ENCODE measurements around the gene RNASE7.

RNASE7 gene

DNA sequence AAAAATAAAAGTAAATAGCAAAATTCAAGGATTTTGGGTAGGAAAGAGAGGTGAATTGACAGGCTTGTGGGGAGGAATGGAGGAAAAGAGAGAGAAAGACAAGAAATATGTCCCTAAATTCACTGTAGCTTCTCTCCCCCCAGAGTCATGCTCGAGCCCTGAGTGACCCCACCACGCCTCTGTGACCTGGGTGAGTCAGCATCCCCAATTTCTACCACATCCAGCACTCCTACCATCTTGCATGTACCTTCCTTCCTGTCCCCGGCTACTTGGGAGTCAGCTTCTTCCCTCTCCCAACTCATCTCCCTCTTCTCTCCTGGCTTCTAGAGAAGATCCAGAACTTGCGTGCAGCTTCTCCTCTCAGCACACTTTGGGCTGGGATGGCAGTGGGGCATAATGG is 46.5 kb downstream of the RNASE7 start:
- DNase-seq: no peak

DNA sequence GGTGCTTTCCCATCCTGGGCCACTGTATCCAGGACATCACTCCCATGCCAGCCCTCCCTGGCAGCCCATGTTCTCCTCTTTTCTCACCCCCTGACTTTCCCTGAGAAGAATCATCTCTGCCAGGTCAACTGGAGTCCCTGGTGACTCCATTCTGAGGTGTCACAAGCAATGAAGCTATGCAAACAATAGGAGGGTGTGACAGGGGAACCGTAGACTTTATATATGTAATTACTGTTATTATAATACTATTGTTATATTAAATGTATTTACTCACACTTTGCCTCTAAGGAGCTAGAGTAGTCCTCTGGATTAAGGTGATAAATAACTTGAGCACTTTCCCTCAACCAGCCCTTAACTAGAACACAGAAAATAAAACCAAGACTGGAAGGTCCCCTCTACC is 47.1 kb downstream of the RNASE7 start:
- no peak for DNase-seq

DNA sequence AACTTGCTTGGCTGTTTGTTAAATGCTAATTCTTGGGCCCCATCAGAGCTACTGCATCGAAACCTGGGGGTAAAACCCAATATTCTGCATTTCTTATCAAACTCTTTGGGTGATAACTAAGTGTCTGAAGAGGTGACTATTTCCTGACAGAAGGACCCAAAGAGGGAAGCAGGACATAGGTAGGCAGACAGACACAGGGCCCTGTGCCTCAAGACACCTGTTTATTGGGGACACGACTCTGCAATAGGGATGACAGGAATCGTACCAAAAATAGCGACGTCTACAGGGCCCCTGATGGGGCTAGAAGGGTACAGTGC is 47.7 kb downstream of the RNASE7 start:
- no peak for DNase-seq

DNA sequence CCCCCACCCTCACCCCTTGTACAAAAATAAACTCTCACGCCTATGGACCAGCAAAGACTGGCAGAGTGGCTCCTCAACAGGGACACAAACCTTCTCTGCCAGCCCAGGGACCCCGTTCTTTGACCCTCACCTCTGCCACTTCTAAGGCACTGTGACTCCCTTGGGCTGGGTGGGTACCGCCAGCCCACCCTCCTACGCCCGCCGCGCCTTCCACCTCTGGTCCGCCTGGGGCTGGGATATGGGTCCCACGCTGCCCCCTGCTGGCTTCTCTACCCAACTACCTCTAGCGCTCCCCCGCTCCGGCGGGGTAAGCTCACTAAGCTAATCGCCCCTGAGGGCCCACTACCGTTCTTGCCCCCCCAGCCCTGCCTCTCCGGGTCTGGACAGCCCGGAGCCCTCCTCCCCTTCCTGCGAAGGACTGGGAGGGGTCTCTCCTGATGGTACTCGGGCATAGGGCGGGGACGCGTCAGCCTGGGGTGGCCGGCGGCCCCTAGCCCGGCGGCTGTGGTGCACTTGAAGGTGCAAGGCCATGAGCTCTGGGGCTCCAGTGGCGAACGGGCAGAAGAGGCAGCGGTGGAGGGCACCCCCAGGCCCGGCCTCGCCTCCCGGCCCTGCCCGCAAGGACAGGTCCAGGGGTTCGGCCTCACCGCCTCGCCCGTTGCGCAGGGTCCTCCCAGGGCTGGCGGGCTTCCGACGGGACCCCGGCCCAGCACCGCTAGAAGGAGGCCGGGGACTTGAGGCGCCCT is 48.2 kb downstream of the RNASE7 start:
- DNase-seq: peak in 1 of 2 donors; percentile 14

DNA sequence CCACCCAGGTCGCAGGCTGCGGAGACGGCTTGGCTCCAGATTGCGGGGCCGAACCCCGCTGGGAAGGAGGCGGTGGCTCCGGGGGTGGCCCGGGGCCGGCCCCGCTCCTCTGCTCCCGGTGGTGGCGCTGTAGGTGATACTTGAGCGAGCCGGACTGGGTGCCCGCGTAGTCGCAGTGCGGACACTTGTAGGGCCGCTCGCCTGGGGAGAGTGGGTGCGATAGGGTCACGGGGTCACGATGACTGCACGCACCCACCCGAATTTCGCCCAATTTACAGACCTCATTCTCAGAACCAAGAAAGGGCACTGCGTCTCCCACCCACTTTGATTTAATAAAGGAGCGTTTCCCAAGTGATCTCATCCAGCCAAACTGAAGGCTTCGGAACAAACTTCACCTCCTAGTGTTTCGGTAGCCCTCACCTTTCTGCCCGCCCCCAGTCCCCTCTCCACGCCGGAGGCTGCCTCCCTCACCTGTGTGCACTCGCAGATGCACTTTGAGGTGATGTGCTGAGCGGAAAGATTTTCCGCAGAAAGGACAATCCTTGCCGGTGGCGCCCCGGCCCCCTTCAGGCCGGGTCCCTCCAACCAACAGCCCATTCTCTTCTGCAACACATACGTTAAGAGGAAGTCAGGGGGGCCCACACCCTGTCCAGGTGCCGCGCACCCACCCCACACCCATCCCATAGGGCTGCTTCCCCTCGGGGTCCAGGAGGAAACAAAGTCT is 48.9 kb downstream of the RNASE7 start:
- DNase-seq: no peak

DNA sequence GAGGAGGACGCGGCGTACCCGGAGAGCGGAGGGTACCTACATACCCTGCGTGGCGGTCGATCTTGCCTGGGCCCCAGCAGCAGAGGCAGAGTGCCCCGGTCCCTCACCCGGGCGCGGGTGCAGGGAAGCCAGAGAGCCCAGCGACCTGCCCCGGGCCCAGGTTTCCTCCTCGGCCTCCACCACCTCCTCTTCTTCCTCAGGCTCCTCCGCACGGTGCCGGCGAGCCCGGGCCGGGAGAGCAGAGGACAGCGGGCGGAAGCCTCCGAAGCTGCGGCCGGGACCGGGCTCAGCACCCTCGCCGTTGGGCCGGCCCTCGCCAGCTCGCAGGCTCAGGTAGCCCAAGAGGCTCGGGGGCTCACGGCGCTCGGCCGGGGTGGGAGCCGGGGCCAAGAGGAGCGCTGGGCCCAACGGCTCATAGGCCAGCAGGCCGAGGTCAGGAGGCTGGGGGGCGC is 49.7 kb downstream of the RNASE7 start:
- DNase-seq: no peak

DNA sequence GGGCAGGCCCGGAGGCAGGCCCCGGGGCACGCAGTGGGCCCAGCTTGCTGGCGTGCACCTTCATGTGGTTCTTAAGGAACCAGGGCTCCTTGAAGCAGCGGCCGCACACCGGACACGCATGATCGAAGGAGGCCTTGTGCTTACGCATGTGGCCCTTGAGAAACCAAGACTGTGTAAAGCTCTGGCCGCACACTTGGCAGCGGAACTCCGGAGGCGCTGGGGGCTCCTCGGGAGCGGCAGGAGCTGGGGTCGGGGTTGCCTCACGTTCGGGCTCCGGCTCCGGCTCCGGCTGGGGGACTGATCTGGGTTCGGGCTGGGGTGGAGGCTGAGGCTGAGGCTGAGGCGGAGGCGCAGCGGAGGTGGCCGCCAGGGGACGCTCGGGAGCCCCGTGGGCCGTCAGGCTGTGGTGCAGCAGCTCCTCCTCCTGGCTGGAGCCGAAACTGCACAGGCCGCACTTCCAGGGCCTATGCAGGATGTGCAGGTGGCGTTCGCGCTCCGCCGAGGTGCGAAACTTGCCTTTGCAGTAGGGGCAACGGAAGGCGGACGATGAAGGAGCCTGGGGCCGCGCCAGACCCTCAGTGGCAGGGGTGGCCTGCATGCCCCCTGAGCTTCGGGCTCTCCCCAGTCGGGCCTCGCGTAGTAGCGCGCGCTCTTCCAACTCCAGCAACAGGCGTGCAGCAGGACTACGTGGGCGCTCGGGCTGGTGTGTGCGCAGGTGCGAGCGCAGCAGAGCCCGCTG is 50.3 kb downstream of the RNASE7 start:
- peak; percentile 74 to 81 for DNase-seq

DNA sequence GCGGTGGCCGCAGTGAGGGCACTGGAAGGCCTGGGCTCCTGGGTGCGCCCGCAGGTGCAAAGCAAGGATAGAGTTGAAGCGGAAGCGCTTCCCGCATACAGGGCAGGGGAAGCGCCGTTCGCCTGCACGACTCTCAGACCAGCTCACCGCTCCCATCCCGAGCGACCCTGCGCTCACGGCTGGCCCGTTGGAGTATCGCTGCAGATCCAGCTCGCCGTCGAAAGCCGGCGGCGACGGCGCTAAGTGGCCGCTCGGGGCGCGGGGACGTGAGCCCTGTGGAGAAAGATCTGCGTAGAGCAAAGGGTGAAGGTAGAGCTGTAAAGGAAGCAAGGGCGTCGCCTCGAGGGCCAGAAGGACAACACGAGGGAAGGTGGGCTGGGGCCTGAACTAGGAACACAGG is 50.9 kb downstream of the RNASE7 start:
- DNase-seq: no peak
